Heart left ventricle (tissue), 13 donors: ENCODE results near the gene PIP4K2C.

Experiments used
- CTCF ChIP-seq, 12 donors: fragments of 200-600 bp; sonication (generic) in 4 of 12; IDR thresholded peaks; one replicate each; pipeline versions ENCODE4 v1.5.0 to v1.8.0; 2018 to 2022; ENCODE audit warnings: antibody characterized with exemption in 12 of 12, mild to moderate bottlenecking in 5 of 12
- POLR2A ChIP-seq, 2 donors: fragments of 450-650 bp; IDR thresholded peaks; one replicate each; pipeline ENCODE4 v1.6.1; 2017; ENCODE audit warnings: antibody characterized with exemption in 2 of 2, mild to moderate bottlenecking in 2 of 2, moderate library complexity in 2 of 2
- donor health status: ischemic (EF 13 %, LVEDD 7.1; RV severe dilation, severe dysfunction).
- donor health status: DM: no; HTN: yes; CAD: no.
- donor health status: DM: no; HTN: no; CAD: no.
- donor health status: ischemic (EF 25% LVEDD 6.9; RV normal size, moderate dysfunction).
- donor health status: ischemic (EF 25% LVEDD 5.7; RV mildly dilated, moderate dysfunction).
- donor health status: ischemic (EF 35%, LVEDD 5.7; RV mildly dilated, moderate dysfunction).
- donor health status: nonischemic (EF 11% LVEDD 7.7; RV severe dilation, severe dysfunction).
- donor health status: DM: yes; HTN: yes; CAD: no.
- donor health status: PGD.
- donor health status: ischemic (EF 29% LVEDD 5.4; RV normal size, mild dysfunction).
- donor health status: nonischemic (EF 23%, LVEDD 6.1; RV moderate dilation, normal function).

GRCh38 chr12:57575771-57576612 is 15.0 kb upstream of the PIP4K2C start:
- no peak for TF ChIP-seq CTCF (IDR thresholded peaks at IDR 0.05)
- no peak for TF ChIP-seq POLR2A (IDR thresholded peaks at IDR 0.05)
